Inflammatory macrophage treated with lipopolysaccharide for 4 hours (primary cell): ENCODE data around the gene HDGFL1.

Source experiments
- DNase-seq: peaks from one replicate; pipeline ENCODE4 v3.0.0-alpha.2; 2020

HDGFL1 gene

DNA sequence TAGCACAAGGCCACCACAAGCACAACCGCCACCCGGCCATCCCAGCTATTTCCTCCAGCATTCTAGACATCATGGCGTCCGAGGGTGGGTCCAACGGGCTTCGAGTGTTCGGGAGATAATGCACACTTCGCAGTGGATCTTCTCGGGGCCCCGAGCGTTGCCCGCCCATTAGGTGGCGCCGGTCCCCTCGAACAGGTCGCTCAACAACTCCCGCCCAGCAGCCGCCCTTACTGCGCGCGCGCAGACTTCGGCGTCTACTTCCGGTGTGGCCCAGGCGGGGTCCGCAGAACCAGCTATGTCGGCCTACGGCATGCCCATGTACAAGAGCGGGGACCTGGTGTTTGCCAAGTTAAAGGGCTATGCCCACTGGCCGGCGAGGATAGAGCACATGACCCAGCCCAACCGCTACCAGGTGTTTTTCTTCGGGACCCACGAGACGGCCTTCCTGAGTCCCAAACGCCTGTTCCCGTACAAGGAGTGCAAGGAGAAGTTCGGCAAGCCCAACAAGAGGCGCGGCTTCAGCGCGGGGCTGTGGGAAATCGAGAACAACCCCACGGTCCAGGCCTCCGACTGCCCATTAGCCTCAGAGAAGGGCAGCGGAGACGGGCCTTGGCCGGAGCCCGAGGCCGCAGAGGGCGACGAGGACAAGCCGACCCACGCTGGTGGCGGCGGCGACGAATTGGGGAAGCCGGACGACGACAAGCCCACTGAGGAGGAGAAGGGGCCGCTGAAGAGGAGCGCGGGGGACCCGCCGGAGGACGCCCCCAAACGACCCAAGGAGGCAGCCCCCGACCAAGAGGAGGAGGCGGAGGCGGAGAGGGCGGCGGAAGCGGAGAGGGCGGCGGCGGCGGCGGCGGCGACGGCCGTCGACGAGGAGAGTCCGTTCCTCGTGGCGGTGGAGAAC lies at the start of gene HDGFL1:
Gene HDGFL1, plus strand, starts transcription at position 286 of the 904 bp plus-strand sequence. Its CDS starts 10 bp downstream, at position 296.
- DNase-seq = no peak

DNA sequence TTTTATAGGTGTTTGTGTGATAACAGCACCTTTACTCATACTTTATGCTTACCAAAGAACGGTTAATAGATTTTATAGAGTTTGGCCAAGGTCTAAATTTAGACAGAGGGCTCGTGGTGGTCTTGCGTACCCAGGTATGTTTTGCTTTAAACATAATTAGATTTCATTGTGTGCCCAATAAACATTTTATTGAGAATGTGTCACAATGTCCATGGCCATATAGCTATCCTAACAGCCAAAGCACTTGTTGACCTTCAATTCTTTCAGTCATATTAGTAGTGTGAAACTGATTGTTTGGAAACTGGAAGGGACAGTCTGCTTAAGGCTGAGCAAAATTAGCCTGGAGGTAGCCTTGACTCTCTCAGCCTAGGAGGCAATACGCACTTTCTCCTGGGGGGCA lies 48.3 kb upstream of the HDGFL1 start:
- no peak for DNase-seq

DNA sequence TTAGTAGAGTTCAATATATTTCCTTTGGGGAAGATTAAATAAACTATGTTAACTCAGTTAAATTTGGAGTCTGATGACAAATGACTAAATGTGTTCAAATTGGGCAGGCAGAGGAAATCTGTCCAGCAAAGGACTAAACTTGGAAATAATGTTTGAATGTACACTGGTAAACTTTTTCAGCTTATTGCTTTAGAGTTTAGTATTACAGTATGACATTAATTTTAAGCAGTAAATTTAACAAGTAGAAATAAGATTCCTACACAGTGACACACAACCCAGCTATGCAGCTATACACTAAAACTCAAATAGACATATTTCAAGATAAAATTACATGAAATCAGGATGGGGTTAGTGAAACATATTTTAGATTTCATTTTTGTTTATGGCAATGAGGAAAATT lies 42.6 kb upstream of the HDGFL1 start:
- no peak for DNase-seq

- no peak for DNase-seq
Observed at GRCh38 chr6:22529866-22530265, 39.5 kb upstream of the HDGFL1 start.

DNA sequence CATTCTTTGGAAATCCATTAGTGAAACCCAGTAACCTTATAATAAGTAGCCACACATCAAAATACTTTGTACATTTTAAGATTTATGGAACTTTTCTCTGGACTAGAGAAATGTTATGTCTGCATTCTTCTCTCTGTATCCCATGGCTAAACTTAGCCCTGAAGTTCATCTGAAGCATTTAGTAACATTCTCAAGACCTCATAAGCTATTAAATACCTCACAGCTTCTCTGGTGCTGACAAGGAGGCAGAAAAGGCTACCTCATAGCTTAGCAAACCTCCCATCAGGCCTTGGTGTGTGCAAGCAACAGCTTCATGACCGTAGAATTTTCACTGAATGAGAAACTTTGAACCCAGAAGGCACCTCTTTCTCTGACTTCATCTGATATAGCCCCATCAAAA lies 38.9 kb upstream of the HDGFL1 start:
- DNase-seq = no peak

- DNase-seq = no peak
Observed at GRCh38 chr6:22536122-22536521, 33.2 kb upstream of the HDGFL1 start.

DNA sequence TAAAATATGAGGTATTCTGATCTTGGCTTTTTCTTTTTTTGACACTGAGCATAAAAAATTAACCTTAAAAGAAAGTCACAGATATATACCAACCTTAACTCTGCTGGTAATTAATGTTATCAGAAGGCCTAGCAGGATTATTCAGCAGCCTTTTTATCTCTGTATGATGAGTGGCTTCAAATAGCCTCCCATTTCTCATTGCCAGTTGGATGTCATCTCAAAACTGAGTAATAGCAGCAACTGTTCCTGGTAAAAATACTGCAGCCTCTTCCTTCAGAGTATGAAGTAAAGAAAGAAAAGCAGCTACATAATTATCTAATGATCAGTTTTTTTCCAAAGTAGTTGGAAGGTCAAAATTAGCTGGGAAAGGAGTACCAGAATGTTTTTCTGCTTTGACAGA lies 24.9 kb upstream of the HDGFL1 start:
- no peak for DNase-seq

DNA sequence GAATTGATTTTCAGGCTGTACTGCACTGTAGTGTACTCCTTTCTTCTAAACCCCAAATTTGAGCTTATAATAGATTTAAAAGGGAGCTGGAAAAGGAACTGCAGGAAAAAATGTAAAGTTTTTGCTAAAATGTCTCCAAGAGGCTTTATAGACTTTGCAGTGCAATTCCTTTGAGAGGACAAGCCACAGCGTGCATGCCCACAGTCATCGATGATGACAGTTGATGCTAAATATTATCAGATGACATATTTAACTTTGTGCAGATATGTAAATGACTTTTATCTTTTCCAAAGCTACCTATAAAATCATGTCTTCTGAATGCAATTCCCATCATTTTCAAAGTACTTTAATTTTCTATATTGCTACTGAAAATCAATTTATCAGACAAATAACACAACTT lies 24.3 kb upstream of the HDGFL1 start:
- DNase-seq = no peak

DNA sequence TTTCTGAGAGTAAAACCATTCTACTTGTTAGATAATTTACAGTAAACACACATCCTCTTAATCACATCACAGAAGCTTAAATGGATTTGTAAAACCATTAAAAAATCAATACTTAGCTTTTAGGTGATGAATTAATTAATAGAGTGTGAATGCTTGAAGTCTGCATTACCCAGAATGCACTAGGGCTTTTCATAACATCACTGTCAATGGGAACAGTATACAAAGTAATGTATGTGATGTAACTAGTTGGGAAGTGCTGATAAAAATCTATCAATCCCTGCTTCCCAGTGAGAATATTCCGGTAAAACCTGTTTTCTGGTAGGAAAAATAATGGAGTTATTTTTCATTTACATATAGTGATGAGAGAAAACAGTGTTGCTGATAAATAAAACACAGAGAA lies 23.1 kb upstream of the HDGFL1 start:
- DNase-seq = no peak

DNA sequence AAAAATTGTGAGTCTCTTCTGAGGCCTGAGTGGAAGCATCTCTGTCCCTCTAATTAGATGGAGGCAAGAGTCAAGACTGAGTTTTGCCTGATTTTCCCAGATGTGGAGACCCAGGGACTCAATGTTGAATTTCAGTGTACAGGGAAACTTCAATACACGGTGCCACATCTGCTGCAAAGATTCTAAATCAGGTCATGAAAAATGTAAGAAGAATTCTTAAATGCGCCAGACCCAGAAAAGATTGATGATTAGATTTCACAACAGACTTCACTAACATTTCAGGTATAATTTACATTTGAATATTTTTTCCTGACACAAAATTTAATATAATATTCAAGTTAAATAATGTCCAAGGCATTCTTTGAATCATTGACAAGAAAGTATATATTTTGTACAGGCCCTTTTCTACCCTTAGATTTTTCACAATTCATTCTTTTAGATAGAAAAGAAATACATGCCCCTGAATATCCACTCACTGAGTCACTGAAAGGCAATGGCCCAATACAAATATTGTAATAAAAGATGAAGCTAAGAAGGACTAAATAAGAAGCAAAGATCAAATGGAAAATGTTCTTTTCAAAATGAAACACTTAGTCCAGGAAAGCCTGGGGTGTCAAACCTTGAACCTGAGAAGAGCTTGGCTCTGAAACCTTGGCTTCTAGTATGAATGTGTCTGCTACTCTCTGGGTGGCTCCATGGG lies 18.2 kb upstream of the HDGFL1 start:
- no peak for DNase-seq

DNA sequence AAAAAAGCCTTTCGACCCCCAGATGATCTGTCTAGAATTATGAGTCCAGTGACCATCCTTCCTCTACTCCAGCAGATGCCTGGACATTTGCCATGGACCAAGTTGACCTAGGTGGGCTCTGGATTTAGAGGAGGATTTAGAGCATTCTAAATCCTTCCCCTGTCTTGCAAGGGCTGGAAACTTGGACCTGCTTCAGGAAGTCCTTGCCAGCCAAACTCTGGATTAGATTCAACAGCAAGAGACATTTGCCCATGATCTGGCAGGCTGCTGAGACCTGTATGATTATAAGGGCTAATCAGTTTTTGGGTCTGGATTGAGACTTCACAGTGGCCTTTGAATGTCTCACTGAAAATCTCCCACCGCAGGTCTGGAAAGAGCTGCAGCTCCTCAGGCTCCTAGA lies 13.1 kb upstream of the HDGFL1 start:
- no peak for DNase-seq

DNA sequence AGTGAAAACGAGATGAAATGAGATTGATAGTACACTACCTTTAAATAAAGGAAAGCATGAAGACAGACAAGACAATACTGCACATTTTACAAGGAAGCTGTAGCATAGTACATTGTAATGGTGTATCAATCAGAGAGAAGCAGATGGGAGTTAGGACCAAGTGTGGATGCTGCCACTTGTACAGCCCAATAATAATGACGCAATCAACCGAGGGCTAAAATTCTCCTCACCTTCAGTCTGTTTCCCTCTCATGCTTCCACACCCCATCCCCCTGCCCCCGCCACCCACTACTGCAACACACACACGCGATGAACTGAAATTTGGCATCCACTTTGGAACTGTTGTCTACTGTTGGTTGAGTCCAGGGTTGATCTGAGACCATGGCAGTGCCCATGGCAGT lies 12.4 kb upstream of the HDGFL1 start:
- no peak for DNase-seq

- DNase-seq = no peak
Observed at GRCh38 chr6:22558288-22558882, 11.0 kb upstream of the HDGFL1 start.

GRCh38 chr6:22568854-22569253 lies 512 bp upstream of the HDGFL1 start:
- DNase-seq = no peak

- DNase-seq = no peak
Observed at GRCh38 chr6:22570185-22570551, 802 bp downstream of the HDGFL1 start.

GRCh38 chr6:22575190-22575589 lies 5.8 kb downstream of the HDGFL1 start:
- DNase-seq = no peak

DNA sequence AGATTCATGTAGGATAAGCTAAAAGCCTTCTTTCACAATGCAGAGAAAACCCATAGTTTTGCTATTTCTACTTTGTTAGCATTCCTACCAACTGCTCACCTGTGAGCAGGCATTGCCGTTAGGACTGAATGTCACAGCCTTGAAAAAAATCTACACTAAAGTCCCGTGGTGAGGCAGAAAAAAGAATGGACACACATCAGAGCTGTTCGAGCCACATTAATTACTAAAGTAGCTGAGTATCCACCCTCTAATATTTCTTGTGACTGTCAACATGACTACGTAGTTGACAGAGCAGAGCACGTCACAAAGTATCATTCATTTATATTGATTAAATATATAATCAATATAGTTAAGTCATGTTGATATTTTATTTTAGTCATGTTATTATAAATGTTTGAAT lies 10.1 kb downstream of the HDGFL1 start:
- DNase-seq = no peak

GRCh38 chr6:22580337-22580736 lies 11.0 kb downstream of the HDGFL1 start:
- no peak for DNase-seq

DNA sequence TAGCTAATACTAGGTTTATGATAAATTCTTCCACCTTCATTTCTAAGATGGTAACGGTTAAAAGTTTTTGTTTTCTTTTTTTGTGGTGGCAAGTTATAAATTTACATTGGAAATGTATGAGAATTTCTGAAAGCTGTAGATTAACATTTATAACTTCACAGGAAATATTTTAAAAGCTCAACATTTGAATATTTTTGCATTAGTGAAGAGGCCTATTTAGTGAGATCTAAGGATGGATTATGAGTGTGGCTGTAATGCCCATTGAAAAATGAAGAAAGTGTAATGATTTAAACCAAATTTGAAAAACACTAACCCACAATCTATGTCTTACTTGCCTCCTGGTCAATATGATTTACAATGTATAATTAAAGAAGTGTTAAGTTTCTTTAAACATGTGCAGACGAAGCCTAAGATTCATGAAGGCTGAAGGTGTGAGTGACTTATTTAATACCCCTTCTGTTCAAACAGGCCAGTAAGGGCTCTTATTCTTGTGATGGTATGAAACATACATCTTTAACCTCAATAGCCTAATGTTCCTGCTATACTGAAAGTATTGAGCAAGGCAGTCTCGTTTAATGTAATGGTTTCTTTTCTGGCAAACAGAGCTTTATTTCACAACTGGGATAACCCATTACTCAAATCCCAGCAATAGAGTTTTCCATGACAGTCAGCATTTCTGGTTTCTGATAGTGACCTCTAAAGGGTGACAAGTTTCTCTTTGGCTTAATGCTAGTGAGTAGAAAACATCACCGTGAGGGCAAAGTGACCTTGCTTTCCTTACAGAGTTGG lies 13.2 kb downstream of the HDGFL1 start:
- DNase-seq = no peak

DNA sequence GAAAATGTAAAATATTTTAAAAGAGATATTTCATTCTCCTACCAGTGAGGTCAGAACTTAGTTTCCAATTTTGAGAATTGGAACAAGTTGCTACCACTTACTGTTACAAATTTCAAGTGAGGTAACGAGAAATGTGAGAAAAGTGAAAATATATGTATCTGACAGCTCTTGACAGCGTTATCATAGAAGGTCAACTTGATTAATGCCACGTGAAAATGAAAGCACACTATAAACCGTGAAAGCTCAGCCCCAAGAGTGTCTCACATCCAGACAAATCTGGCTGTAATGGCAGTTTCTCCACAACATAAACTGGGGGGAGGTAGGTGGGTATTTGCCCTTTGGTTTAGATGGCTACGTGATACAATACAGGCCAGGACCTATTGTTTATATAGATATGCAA lies 13.9 kb downstream of the HDGFL1 start:
- no peak for DNase-seq

DNA sequence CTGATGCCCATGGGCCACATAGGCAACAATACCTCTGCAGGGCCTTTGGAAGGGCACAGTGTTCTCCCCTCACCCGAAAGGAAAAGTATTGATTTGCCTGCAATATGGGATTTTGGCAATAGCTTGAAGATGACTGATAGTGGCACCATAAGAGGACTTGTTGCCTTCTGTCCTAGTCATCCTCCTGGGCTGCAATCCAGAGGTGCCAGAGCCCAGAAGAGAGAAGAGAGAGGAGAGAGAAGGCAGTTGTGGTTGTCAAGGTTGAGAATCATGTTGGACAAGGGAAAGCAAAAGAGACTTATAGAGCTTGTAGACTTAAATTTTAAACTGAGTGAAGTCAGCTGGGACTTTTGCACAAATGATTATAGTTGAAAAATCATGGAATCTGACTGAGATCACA lies 14.6 kb downstream of the HDGFL1 start:
- DNase-seq = no peak

DNA sequence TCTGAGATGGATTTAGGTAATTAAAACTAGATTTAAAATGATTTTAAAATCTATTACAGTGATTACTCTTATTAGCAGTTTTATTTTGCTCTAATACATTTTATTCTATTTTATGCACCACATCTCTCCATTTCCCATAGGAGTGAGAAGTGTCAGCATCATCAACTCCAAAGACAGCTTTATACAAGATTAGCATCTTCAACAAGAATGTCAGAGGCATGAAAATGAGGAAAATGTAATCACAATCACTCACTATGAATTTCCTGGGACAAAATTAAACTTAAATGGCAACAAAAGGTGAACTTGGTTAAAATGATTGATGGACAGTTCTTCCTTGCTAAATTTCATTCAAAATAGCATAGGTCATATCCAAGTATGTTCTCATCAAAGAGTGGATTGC lies 19.8 kb downstream of the HDGFL1 start:
- no peak for DNase-seq

DNA sequence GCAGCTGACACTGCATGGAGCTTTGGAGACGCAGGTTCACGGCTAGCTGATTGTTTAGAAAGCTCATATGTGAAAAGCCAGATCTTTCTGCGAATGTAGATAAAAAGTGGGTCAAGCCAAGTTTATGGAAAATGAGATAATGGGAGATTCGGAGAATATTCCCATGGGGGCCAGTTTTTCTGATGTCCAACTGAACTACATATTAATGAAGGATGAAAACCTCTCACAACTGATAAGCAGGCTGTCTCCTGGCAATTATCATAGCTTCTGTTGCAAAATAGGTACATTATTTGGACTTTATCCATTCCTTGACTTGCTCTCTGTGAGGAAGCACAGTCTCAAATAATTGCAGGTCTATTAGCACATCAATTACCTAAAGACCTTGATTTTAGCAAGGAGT lies 21.1 kb downstream of the HDGFL1 start:
- no peak for DNase-seq
